Activated CD4-positive, alpha-beta T cell treated with anti-CD3 and anti-CD28 coated beads, Interleukin-2, amount 50 U/mL, for 24 hours (primary cell): ENCODE measurements around the gene NCAPH2.

Experiments used
- DNase-seq, 2 donors: peaks; one replicate each; pipeline ENCODE4 v3.0.0-alpha.2; 2020; ENCODE audit warnings: low read depth in 1 of 2, low spot score in 1 of 2

The NCAPH2 gene

DNA sequence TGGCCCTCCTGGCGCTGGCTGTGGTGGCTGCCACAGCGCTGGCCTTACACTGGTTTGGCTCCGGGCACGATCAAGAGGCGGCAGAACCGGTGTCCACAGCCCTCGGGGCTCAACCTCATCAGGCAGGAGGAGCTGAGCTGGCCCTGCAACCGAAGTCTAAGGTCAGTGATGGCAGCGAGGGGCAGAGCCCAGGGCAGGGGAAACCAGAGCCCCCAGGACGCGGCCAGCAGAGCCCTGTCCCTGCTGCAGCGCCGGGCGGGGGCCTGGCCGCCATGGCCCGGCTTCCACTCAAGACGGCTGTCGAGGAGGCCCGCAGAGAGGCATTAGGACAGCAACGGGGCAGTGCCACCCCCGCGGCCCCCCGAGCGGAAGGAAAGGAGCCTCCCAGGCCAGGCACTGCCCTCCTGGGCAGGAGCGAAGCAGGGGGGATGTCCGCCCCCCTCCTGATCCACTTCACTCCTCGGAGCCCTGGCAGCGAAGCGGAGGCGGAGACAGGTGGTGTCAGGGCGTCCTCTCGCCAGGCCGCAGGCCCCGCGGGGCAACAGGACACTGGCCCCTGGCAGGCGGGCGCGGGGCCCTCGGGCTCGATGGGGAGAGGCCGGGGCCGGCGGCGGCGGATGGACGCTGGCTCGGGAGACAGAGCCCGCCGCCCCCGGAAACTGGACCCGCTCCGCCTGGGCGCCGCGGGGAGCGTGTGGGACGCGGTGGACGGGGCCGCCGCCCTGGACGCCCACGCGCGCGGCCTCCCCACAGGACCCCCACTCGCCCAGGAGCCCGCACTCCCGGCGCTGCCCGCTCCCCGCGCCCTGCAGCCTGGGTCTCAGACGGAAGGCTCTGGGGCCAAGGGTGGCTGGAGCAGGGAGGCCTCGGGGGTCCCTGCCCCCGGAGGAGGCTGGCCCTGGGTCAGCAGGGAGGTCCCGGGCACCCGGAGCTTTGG, 38.6 kb downstream of the NCAPH2 start:
- no peak for DNase-seq

DNA sequence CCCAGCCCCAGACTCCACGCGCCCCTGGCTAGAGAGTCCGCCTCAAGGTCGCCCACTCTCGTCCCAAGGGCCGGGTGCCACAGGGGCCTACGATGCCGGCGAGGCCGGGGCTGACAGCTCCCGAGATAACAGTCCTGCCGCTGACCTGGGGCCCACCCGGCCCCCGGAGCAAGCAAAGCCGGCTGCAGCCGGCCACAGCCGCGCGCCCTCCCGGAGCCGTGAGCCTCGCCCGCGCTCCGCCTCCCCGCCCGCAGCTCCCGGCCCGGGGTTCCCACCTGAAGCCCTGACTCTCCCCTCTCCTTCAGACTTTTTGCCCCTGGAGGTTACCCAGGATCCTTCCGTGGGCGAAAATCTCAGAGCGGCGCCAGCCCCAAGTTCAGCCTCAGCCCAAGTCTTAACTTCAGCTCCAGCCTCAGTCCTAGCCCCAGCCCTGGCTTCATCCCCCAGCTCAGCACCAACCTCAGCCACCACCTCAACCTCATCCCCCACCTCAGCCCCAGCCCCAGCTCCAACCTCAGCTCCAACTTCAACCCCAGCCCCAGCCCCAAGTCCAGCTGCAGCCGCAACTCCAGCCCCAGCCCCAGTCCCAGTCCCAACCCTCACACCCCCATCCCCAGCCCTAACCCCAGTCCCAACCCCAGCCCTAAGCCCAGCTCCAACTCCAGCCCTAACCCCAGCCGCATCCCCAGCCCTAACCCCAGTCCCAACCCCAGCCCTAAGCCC, 39.4 kb downstream of the NCAPH2 start:
- DNase-seq: no peak

DNA sequence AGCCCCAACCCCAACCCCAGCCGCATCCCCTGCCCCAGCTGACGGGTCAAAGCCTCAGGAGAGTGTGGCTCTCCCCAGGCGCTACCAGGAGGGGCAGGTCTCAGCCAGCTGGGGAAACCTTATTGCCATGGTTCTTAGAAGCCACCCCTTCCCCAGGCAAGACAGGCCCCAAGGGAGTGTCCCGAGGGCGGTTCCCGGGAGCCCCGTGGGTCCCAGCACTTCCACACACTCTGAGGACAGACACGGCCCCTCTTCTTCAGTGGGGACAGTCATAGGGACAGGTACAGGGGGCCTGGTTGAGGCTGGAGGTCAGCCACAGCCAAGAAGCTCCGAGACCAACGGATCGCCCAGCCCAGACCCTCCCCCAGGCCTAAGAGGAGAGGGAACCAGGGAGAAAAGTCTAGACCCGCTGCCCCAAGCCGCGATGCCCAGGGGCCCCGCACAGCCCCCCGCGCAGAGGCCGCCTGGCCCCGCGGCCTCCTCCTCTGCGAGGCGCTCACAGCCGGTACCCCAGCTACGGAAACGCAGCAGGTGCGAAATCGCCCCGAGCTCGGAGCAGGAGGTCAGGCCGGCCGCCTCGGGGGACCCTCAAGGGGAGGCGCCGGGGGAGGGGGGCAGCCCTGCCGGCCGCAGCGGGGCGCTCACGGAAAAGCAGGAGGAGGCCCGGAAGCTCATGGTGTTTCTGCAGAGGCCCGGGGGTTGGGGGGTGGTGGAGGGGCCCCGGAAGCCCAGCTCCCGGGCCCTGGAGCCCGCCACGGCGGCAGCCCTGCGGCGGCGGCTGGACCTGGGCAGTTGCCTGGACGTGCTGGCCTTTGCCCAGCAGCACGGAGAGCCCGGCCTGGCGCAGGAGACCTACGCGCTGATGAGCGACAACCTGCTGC, 40.3 kb downstream of the NCAPH2 start:
- DNase-seq: peak in 1 of 2 donors; percentile 22

DNA sequence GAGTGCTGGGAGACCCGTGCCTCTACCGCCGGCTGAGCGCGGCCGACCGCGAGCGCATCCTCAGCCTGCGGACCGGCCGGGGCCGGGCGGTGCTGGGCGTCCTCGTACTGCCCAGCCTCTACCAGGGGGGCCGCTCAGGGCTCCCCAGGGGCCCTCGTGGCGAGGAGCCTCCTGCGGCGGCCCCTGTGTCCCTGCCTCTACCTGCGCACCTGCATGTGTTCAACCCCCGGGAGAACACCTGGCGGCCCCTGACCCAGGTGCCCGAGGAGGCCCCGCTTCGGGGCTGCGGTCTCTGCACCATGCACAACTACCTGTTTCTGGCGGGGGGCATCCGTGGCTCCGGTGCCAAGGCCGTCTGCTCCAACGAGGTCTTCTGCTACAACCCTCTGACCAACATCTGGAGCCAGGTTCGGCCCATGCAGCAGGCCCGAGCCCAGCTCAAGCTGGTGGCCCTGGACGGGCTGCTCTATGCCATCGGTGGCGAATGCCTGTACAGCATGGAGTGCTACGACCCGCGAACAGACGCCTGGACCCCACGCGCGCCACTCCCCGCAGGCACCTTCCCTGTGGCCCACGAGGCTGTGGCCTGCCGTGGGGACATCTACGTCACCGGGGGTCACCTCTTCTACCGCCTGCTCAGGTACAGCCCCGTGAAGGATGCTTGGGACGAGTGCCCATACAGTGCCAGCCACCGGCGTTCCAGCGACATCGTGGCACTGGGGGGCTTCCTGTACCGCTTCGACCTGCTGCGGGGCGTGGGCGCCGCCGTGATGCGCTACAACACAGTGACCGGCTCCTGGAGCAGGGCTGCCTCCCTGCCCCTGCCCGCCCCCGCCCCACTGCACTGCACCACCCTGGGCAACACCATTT, 41.1 kb downstream of the NCAPH2 start:
- DNase-seq: no peak

DNA sequence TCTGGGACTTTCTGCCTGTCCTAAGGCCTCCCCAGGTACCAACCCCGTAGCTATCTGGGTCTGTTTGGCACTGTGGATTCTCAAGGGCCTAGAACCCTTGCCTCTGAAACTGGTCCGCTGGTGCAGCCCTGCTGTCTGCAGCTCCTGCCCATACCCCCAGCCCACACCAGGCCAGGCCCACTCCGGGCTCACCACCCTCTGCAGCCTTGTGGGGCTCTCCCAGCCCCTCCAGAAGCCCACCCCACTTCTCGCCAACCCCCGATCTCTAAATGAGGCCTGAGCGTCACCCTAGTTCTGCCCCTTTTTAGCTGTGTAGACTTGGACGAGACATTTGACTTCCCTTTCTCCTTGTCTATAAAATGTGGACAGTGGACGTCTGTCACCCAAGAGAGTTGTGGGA, 42.4 kb downstream of the NCAPH2 start:
- DNase-seq: no peak

DNA sequence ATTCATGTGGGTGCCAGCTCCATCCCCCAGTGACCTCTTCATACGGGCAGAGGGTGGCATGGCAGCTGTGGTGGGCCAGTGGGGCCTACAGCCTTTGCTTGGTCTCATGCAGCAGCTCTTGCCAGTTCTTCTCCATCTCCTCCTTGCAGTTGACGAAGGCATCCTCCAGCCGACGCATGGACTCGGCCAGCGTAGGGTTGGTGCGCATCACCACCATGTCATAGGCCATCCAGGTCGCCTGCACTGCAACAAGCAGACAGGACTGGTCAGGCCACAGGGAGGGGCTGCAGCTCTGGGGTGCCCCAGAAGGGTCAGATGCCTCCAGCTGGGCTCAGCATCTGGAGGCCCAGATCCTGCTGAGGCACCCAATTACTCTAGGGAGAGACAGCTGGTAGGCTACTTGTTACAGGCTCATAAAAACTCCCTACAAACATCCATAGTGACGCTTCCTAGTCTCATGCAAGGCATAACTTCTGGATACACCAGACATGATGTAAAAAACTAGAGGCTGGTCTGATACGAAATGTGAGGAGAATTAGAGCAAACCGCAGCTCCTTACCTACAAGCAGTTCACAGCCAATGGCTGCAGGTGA, 43.2 kb downstream of the NCAPH2 start:
- no peak for DNase-seq

DNA sequence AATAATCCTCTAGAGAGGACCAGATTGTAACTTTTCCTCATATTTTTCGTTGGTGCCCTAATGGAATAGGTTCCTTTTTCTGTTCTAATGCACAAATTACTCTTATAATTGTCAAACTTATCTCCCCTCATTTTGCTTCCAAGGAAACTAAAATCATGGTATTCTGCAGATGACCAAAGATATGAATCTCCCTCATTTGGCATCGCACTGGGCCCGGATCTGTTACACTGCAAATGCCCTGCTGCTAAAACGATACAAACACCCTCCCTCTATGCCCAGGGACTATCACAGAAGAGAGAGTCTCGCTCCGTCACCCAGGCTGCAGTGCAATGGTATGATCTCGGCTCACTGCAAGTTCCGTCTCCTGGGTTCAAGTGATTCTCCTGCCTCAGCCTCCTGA, 45.3 kb downstream of the NCAPH2 start:
- DNase-seq: no peak

DNA sequence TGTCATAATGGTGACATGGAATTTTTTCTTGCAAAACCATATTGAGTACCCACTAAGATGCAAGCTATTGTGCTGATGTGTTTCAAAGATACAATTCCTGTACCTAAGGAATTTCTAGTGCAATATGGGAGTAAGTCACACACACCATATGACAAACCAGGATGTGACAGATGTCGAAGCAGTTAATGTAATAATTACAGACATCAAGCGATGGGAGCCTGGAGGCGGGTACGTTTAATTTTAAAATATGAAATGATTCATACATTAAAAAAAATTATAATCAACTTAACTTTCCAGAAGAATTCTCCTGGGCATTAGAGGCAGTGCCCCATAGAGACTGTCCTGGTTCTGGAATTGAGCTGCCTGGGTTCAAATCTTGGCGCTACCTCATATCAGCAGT, 48.7 kb downstream of the NCAPH2 start:
- no peak for DNase-seq

DNA sequence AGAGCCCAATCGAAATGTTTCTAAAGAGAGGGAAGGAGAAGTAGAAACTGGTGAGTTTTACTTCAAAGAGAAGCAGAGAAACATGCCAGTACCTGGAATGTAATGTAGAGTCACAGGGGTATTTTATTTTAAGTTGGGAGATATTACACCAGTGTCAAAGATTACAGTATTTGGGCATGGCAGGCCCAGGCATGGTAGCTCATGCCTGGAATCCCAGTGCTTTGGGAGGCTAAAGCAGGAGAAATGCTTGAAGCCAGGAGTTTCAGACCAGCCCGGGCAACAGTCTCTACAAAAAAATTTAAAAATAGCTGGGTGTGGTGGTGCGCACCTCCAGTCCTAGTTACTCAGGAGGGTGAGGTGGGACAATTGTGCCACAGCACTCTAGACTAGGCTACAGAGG, 52.0 kb downstream of the NCAPH2 start:
- DNase-seq: no peak

DNA sequence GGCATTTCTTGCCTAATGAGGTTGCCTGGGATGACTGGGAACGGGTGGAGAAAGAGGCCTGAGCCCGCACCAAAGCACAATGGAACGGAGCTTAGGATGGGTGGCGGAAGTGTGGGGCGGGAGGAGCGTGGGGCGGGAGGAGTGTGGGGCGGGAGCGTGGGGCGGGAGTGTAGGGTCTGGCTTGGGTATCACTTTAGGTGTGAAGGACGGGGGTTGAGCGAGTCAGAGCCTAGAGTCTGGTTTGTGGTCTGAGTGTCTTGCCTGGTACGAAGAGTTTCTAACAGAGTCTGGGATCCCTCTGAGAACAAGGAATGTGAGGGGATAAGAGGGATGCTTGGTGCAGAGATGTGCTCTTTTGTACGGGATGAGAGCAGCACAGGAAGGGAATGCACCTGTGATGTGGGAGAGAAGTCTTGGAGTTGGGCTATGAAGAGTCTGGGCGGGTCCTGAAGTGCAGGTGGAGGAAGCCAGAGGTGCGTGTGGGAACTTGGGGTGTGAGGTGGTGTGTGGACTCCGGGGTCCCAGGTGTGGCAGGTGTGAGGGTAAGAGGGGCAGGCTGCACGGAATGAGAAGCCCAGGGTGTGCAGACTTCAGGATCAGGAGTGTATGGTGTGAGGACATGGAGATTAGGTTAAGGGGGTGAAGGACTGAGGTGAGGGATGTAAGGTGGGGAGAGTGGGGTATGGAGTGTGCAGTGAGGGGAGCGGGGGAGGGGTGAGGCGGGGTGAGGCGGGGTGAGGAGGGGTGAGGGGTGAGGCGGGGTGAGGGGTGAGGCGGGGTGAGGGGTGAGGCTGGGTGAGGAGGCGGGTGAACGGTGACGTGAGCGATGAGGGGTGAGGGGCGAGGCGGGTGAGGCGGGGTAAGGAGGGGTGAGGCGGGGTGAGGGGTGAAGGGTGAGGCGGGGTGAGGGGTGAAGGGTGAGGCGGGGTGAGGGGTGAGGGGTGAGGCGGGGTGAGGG, 53.7 kb downstream of the NCAPH2 start:
- DNase-seq: no peak

DNA sequence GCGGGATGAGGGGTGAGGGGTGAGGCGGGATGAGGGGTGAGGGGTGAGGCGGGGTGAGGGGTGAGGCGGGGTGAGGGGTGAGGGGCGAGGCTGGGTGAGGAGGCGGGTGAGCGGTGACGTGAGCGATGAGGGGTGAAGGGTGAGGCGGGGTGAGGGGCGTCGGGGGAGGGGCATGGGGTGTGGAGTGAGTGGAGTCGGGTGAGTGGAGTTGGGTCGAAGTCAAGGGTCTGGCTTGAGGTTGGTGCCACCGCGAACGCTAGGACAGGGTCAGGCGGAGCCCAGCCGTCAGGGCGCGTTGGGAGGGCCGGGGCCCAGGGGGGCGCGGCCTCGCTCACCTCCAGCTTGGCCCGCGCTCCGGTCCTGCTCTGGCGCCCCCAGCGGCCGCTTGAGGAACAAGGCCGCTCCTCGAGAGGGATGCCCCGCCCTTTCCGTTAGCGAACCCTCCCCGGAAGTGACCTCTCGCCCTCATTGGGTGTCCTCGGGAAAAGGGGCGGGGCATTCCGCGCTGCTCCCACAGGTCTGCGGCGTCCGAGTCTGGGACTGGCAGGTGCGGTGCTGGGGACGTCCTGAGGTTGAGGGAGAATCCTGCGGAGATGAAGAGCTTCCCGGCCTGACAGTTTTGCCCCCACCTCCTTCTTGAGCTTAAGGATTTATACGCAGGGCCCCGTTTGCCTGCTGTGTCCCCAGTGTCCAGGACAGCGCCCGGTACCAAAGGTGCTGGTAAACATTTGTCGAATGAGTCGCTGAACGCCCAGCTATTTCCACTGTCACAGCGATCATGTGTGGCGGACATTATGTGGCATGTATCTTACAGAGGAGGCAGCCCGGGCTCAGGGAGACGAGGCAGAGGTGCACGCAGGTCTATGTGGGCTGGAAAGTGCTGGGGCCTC, 54.7 kb downstream of the NCAPH2 start, which contains the start of gene SYCE3:
Gene SYCE3, minus strand, starts transcription at position 397 of the 890 bp plus-strand sequence. CDS start 6,514 bp downstream, outside the sequence.
- peak; percentile 96 to 97 for DNase-seq

DNA sequence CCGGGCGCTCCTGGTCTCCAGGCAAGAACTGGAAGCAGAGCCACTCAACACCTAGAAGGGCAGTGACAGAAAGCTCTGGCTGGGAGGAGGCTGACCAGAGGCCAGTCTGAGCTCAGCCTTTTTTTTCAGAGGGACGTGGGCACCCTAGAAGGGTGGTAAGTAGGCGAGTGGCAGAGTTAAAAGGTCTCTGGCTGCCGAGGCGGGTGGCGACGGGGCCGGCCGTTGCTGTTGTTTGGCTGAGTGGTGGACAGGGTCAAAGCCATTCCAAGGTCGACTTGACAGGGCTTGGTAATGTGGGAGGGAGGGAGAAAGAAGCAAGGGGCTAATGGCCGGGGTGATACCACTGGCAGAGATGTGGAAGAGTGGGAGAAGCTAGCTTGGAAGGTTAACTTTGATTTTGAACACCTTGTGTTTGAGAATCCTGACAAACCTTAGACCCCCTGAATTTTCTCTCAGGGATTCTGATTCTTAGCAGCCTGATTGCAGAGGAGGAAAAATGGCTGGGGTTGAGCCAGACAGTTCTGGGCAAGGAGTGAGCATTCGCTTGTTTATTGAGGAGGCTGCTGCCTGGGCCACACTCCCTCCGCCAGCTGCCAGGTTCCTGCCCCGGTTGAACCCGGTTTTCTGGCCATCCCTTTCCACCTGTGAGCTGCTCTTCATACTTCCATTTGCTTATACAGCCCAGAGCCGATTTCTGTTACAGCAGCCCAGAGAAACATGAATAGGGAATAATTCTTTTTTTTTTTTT, 55.6 kb downstream of the NCAPH2 start:
- DNase-seq: no peak

DNA sequence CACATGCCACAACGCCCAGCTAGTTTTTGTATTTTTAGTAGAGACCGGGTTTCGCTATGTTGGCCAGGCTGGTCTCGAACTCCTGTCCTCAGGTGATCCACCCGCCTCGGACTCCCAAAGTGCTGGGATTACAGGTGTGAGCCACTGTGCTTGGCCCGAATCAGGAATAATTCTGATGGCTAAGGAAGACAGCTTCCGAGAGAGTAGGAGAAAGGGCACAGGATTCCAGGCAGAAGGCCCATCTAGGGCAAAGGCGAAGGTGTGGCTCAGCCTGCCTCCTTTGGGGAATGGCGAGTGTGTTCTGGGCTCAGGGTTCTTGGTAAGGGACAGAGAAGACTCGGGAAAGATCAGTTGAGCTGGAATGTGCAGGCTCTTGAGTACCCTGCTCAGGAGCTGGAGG, 56.3 kb downstream of the NCAPH2 start:
- DNase-seq: no peak

DNA sequence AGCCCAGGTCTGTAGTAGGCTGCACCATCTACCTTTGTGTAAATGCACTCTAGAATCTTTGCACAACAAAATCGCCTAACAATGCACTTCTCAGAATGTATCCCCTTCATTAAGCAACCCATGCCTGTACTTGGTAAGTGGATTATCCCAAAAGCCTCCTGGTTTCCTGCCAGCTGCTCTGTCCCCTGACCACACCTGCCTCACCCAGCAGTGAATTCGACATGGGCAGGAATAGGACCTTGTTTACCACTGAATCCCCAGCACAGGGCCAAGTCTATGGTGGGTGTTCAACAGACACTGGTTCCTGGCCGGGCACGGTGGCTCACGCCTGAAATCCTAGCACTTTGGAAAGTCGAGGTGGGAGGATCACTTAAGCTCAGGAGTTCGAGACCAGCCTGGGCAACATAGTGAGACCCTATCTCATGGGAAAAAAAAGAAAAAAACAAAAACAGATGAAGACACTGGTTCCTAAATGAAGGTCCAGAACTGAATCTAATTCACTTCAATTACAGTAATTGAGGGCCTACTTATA, 59.8 kb downstream of the NCAPH2 start:
- DNase-seq: no peak

DNA sequence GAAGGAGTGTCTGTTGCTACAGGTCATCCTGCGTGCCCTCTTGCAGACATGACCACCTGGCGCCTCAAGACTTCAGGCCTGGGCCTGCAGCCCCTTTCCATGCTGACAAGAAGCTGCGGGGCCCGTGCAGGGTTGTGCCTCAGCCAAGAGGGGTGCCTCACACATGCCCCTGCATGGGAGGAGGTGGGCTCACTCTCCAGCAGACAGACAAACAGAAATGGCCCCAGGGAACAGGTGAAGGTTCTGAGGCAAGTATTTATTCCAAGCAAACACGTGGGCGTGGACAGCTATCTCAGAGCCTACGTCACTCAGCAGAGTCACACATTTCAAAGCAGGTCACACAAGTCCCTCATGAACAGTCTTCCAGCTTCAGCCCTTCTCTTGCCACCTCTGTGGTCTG, 60.6 kb downstream of the NCAPH2 start:
- DNase-seq: no peak

DNA sequence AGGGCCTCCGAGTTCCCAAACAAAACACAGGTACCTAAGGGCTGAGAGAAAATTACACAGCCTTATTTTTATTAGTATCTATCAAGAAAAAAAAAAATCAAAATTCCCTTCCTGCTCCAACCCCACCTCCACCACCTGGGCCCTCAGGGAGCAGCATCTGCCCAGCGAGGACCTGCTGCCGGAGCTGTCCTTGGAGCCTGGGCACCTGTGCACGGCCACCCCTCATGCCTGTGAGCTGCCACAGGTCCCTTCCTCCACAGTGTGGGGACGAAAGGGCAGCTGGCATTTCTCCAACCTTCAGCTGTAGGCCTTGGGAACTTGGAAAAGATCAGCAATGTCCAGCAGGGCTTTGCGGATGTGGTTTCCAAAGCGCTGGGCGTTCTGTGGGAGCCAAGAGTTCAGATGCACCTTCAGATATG, 61.0 kb downstream of the NCAPH2 start:
- no peak for DNase-seq
